Fibroblast of lung (primary cell): ENCODE results near the gene SLC16A8. TPM values are rescaled to one million over a fixed set of nuclear protein-coding genes. Genes with fewer than 3 reads are reported as not detected.

Source experiments
- DNase-seq, 2 donors: peaks; one replicate each; pipeline versions ENCODE4 v3.0.0 to v3.0.0-alpha.2; 2010; ENCODE audit warnings: low read depth in 2 of 2
- H2AFZ ChIP-seq: 2 replicates; pipeline ENCODE4 v1.5.1; 2012; ENCODE audit warnings: low read length, control low read depth, inconsistent platforms
- H3K27ac ChIP-seq: 2 replicates; pipeline ENCODE4 v1.5.1; 2011; ENCODE audit warnings: low read length, control low read depth; ENCODE audit not compliant: insufficient read depth
- H3K27me3 ChIP-seq: 2 replicates; pipeline ENCODE4 v1.5.1; 2011; ENCODE audit warnings: mild to moderate bottlenecking, low read length; ENCODE audit not compliant: control insufficient read depth, insufficient read depth
- H3K36me3 ChIP-seq: 2 replicates; pipeline ENCODE4 v1.5.1; 2011; ENCODE audit warnings: low read length; ENCODE audit not compliant: control insufficient read depth, insufficient read depth
- H3K4me1 ChIP-seq: 2 replicates; pipeline ENCODE4 v1.5.1; 2011; ENCODE audit warnings: low read length; ENCODE audit not compliant: control insufficient read depth, insufficient read depth; ENCODE audit errors: extremely low read depth
- H3K4me2 ChIP-seq: 2 replicates; pipeline ENCODE4 v1.5.1; 2011; ENCODE audit warnings: low read length, control low read depth; ENCODE audit not compliant: insufficient read depth; ENCODE audit errors: extremely low read depth
- H3K4me3 ChIP-seq, 4 experiments: fragments of 200-600 bp in 1 of 4; sonication (generic) in 1 of 4; replicated peaks in 1 of 4; 2 replicates each; pipeline ENCODE4 v1.5.1; 2011 to 2016; ENCODE audit warnings: low read length in 4 of 4, low read depth in 3 of 4, mild to moderate bottlenecking in 3 of 4, control low read depth in 2 of 4, inconsistent platforms in 1 of 4, mixed read lengths in 1 of 4; ENCODE audit not compliant: insufficient read depth in 1 of 4; ENCODE audit errors: control extremely low read depth in 1 of 4
- H3K79me2 ChIP-seq: 2 replicates; pipeline ENCODE4 v1.5.1; 2012; ENCODE audit warnings: mild to moderate bottlenecking, low read length, inconsistent platforms; ENCODE audit not compliant: control insufficient read depth, insufficient read depth
- H3K9ac ChIP-seq: 2 replicates; pipeline ENCODE4 v1.5.1; 2011; ENCODE audit warnings: mild to moderate bottlenecking, low read length, control low read depth; ENCODE audit not compliant: insufficient read depth
- H3K9me3 ChIP-seq: 2 replicates; pipeline ENCODE4 v1.5.1; 2012; ENCODE audit warnings: low read depth, low read length; ENCODE audit not compliant: control insufficient read depth, insufficient read depth
- H4K20me1 ChIP-seq: 2 replicates; pipeline ENCODE4 v1.5.1; 2011; ENCODE audit warnings: low read length; ENCODE audit not compliant: control insufficient read depth, insufficient read depth; ENCODE audit errors: extremely low read depth
- EZH2 ChIP-seq: IDR thresholded peaks from 2 replicates; pipeline ENCODE4 v1.5.1; 2012; ENCODE audit warnings: low read length, control low read depth, mild to moderate bottlenecking; ENCODE audit errors: missing control alignments
- polyA plus RNA-seq, 2 donors: library from polyadenylated mRNA; depleted of rRNA in 1 of 2; stranded (reverse) in 1 of 2; unstranded in 1 of 2; fragments of >200 nt; gene quantifications; 2 replicates each; pipeline ENCODE4 v1.2.1, GENCODE V29; 2011 to 2012; ENCODE audit warnings: missing spikeins in 1 of 2
- total RNA-seq: library from RNA; depleted of rRNA; stranded (reverse); fragments of >200 nt; gene quantifications from 2 replicates; pipeline ENCODE4 v1.2.1, GENCODE V29; 2014
- TF ChIP-seq, protein P1 (sequence below), 2 donors: IDR thresholded peaks in 1 of 2; conservative IDR thresholded peaks in 1 of 2; 1 replicate in 1 of 2; 2 replicates in 1 of 2; pipeline ENCODE4 v1.5.1; 2011 to 2012; ENCODE audit warnings: low read length in 2 of 2, control low read depth in 1 of 2, inconsistent platforms in 1 of 2, low read depth in 1 of 2, mild to moderate bottlenecking in 1 of 2

Gene SLC16A8
- total and polyA plus RNA-seq, 2 donors (not counting 1 experiment from before 2014, with no cell fraction given): under 0.01 TPM; not detected in 1

DNA sequence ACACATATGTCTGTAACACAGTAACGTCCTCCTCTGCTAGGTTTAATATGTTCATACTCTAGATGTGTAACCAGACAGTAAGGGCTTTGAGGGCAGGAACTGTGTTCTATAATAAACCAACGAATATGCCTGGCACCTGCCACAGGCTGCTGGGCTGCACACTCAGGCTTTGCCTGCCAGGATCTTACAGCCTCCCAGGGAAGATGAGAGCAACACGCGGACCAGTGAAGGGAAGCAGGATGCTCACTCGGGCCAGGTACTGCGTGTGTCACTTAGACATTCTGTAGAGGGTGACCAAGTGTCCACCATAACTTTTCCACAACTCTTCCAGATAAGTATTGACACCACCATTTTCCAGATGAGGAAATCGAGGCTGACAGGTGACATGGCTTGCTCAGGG is 48.2 kb upstream of the SLC16A8 start:
- Histone ChIP-seq H2AFZ (no peak overlapping the region), H3K27me3 (no peaks in the 10 kb centered on the region), H3K4me2 (no peak overlapping the region), H3K27ac (no peak overlapping the region), H3K9ac (no peak overlapping the region), H3K4me1 (peaks cover 9% of the 10 kb centered on the region), H3K79me2 (no peaks in the 10 kb centered on the region), H3K9me3 (no peaks in the 10 kb centered on the region), H4K20me1 (no peaks in the 10 kb centered on the region), H3K36me3 (no peaks in the 10 kb centered on the region), H3K4me3 (no peak overlapping the region)
- no peak for DNase-seq
- TF ChIP-seq EZH2: no peak
- TF ChIP-seq, protein P1, sequence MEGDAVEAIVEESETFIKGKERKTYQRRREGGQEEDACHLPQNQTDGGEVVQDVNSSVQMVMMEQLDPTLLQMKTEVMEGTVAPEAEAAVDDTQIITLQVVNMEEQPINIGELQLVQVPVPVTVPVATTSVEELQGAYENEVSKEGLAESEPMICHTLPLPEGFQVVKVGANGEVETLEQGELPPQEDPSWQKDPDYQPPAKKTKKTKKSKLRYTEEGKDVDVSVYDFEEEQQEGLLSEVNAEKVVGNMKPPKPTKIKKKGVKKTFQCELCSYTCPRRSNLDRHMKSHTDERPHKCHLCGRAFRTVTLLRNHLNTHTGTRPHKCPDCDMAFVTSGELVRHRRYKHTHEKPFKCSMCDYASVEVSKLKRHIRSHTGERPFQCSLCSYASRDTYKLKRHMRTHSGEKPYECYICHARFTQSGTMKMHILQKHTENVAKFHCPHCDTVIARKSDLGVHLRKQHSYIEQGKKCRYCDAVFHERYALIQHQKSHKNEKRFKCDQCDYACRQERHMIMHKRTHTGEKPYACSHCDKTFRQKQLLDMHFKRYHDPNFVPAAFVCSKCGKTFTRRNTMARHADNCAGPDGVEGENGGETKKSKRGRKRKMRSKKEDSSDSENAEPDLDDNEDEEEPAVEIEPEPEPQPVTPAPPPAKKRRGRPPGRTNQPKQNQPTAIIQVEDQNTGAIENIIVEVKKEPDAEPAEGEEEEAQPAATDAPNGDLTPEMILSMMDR (conservative IDR thresholded peaks at IDR 0.05 in 1 of 2, IDR thresholded peaks at IDR 0.05 in 1 of 2; ENCODE audit: low read depth in 1 of 2, low read length in 2 of 2): no peak

DNA sequence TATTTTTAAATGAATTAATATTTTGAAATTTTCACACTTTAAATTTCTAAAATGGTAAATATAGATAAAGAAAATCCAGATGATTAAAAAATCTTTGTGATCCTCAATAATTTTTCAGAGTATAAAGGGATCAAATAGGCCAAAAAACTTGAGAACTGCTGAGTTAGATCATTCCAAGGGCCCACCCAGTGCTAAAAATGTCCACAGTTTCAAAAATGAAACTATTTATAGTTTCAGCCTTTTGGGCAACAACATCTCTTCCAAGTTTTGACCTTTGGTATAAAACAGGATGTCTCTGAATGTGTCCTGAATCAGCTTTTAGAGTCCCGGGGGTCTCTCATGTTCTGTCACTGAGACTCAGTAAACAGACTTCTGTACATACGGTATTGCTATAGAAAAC is 47.4 kb upstream of the SLC16A8 start:
- no peak overlapping the region for H3K4me2 ChIP-seq
- no peaks in the 10 kb centered on the region for H3K9me3 ChIP-seq
- H3K27me3 ChIP-seq: no peaks in the 10 kb centered on the region
- no peak overlapping the region for H3K4me3 ChIP-seq
- no peak overlapping the region for H3K9ac ChIP-seq
- no peak for DNase-seq
- no peaks in the 10 kb centered on the region for H4K20me1 ChIP-seq
- TF ChIP-seq, protein P1 (conservative IDR thresholded peaks at IDR 0.05 in 1 of 2, IDR thresholded peaks at IDR 0.05 in 1 of 2; ENCODE audit: low read depth in 1 of 2, low read length in 2 of 2): no peak
- TF ChIP-seq EZH2: no peak
- no peak overlapping the region for H3K27ac ChIP-seq
- no peaks in the 10 kb centered on the region for H3K79me2 ChIP-seq
- H3K36me3 ChIP-seq: no peaks in the 10 kb centered on the region
- peaks cover 9% of the 10 kb centered on the region for H3K4me1 ChIP-seq
- H2AFZ ChIP-seq: no peak overlapping the region

DNA sequence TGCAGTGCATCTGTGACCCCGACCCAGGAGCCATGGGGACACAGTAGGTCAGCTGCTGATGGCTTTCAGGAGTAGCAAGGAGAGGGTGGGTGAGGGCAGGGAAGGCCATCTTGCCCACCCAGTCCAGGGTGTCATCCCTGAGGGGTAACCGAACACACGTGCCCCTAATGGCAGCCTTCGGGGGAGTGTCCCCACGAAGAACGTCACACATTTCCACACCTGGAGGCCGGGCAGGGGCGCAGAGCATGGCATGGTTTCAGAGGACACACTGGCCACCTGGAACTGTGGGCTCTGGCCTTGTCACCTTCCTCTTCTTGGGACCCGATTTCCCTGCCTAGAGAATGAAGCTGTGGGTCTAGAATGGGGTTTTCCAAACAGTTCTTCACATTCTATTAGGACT is 45.9 kb upstream of the SLC16A8 start:
- no peak for DNase-seq
- TF ChIP-seq, protein P1 (conservative IDR thresholded peaks at IDR 0.05 in 1 of 2, IDR thresholded peaks at IDR 0.05 in 1 of 2; ENCODE audit: low read depth in 1 of 2, low read length in 2 of 2): no peak
- TF ChIP-seq EZH2: no peak
- no peaks in the 10 kb centered on the region for H3K27me3 ChIP-seq

More for the DNA sequence above, 45.9 kb upstream of the SLC16A8 start:
- Histone ChIP-seq H3K9ac (no peak overlapping the region), H2AFZ (no peak overlapping the region), H3K4me3 (no peak overlapping the region), H3K36me3 (no peaks in the 10 kb centered on the region), H3K4me2 (no peak overlapping the region), H3K4me1 (peaks cover under 1% of the 10 kb centered on the region), H3K9me3 (no peaks in the 10 kb centered on the region), H4K20me1 (no peaks in the 10 kb centered on the region), H3K79me2 (no peaks in the 10 kb centered on the region), H3K27ac (no peak overlapping the region)
